ENCODE measurements around the gene ATP5F1A. TPM values are rescaled to one million over a fixed set of nuclear protein-coding genes. Genes with fewer than 3 reads are reported as not detected.
"Not testable (repeated sequence)": the region's sequence is repeated elsewhere in the genome, so short reads cannot be mapped to it uniquely, and the experiment has no call there.

Gene ATP5F1A
- total RNA-seq, 1 experiment from 2014 or later = 625 TPM

DNA sequence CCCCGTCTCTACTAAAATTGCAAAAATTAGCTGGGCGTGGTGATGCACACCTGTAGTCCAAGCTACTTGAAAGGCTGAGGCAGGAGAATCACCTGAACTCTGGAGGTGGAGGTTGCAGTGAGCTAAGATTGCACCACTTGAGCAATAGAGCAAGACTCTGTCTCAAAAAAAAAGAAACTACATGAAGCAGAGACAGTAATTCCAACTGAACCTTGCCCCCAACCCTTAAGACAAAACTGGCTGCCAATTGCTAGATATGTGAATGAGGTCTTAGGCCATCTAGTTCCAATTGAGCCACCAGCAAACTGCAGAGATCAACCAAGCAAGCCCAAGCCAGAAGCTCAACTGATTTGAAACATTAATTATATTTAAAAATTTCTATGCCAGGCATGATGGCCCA, 32.0 kb upstream of the ATP5F1A start:
- no peak overlapping the region for H3K18ac ChIP-seq (ENCODE audit: insufficient read length, low read depth, low read length)
- no peak overlapping the region for H3K14ac ChIP-seq (ENCODE audit: insufficient read depth, low read length)
- no peak overlapping the region for H2BK20ac ChIP-seq (ENCODE audit: low read depth, low read length, poor library complexity, severe bottlenecking)
- H3K27me3 Mint-ChIP-seq (ENCODE audit: low read depth) = no peaks in the 10 kb centered on the region
- no peak overlapping the region for H3K27ac Mint-ChIP-seq
- H3K9me3 ChIP-seq (ENCODE audit: control insufficient read depth, low read depth, low read length) = no peaks in the 10 kb centered on the region
- peaks cover 19 to 53% (median 36%) of the 10 kb centered on the region in 3 experiments; a peak in 6 of 7 replicates for H3K36me3 Mint-ChIP-seq (ENCODE audit: insufficient read depth in 1 of 3, low read depth in 3 of 3)
- no peaks in the 10 kb centered on the region for H3K79me1 ChIP-seq (ENCODE audit: insufficient read depth, low read depth, low read length, poor library complexity, severe bottlenecking)
- no peak overlapping the region for H4K5ac ChIP-seq (ENCODE audit: insufficient read length, low read depth, low read length)
- H3K23me2 ChIP-seq (ENCODE audit: insufficient read length, low read depth, low read length, poor library complexity, severe bottlenecking) = no peaks in the 10 kb centered on the region
- no peaks in the 10 kb centered on the region; the same call in 1 of the 2 replicates for H3K4me1 ChIP-seq (ENCODE audit: insufficient read depth, low read length)
- H2AFZ ChIP-seq (ENCODE audit: low read length) = no peak overlapping the region
- TF ChIP-seq, protein P1, sequence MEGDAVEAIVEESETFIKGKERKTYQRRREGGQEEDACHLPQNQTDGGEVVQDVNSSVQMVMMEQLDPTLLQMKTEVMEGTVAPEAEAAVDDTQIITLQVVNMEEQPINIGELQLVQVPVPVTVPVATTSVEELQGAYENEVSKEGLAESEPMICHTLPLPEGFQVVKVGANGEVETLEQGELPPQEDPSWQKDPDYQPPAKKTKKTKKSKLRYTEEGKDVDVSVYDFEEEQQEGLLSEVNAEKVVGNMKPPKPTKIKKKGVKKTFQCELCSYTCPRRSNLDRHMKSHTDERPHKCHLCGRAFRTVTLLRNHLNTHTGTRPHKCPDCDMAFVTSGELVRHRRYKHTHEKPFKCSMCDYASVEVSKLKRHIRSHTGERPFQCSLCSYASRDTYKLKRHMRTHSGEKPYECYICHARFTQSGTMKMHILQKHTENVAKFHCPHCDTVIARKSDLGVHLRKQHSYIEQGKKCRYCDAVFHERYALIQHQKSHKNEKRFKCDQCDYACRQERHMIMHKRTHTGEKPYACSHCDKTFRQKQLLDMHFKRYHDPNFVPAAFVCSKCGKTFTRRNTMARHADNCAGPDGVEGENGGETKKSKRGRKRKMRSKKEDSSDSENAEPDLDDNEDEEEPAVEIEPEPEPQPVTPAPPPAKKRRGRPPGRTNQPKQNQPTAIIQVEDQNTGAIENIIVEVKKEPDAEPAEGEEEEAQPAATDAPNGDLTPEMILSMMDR (conservative IDR thresholded peaks at IDR 0.05) = no peak
- no CpG with 5 or more reads among the region's 2 CpGs for WGBS (ENCODE audit: extremely low coverage, insufficient read length, low lambda C conversion rate)
- no peak overlapping the region for H2BK15ac ChIP-seq (ENCODE audit: low read depth, low read length)
- H4K20me1 ChIP-seq (ENCODE audit: control insufficient read depth, insufficient read depth, insufficient read length) = no peaks in the 10 kb centered on the region
- no peak overlapping the region for H3K4ac ChIP-seq (ENCODE audit: low read depth, low read length)
- DNase-seq = no peak
- no peak overlapping the region for H4K8ac ChIP-seq (replicated peaks; ENCODE audit: insufficient read length, low read depth, low read length)
- no peak overlapping the region for H4K91ac ChIP-seq (ENCODE audit: insufficient read length, low read depth, low read length)
- no peak overlapping the region for H3K4me3 Mint-ChIP-seq
- no peak overlapping the region for H3K23ac ChIP-seq (ENCODE audit: insufficient read length, low read depth, low read length)
- H3K27me3 ChIP-seq (ENCODE audit: insufficient read depth, low read length) = no peaks in the 10 kb centered on the region
- H2AK5ac ChIP-seq (ENCODE audit: insufficient read length, low read length) = no peak overlapping the region
- H3K4me1 Mint-ChIP-seq = peaks cover 5% of the 10 kb centered on the region in 2 experiments
- no peak overlapping the region for H2BK120ac ChIP-seq (ENCODE audit: low read depth, low read length, poor library complexity, severe bottlenecking)
- no peak overlapping the region for H2BK5ac ChIP-seq (ENCODE audit: insufficient read length, low read length)
- H2BK12ac ChIP-seq (ENCODE audit: insufficient read length, low read depth, low read length) = no peak overlapping the region
- no peaks in the 10 kb centered on the region for H3K9me3 Mint-ChIP-seq
- no peak overlapping the region for H3K4me2 ChIP-seq (ENCODE audit: insufficient read depth, insufficient read length, low read length)
- H3K9ac ChIP-seq (ENCODE audit: extremely low read depth, insufficient read length, low read length) = no peak overlapping the region
- no peak overlapping the region for H3T11ph ChIP-seq (ENCODE audit: low read length)
- no peak overlapping the region for H3K56ac ChIP-seq (ENCODE audit: insufficient read length, low read depth, low read length)
- no peak overlapping the region for H3K27ac ChIP-seq (ENCODE audit: insufficient read length, low read depth, low read length)
- no peaks in the 10 kb centered on the region for H3K79me2 ChIP-seq (ENCODE audit: insufficient read depth, low read length)

- H3K9me3 ChIP-seq (ENCODE audit: control insufficient read depth, low read depth, low read length); H3K4ac ChIP-seq (ENCODE audit: low read depth, low read length); H4K91ac ChIP-seq (ENCODE audit: insufficient read length, low read depth, low read length); H2AFZ ChIP-seq (ENCODE audit: low read length); DNase-seq; H4K8ac ChIP-seq (replicated peaks; ENCODE audit: insufficient read length, low read depth, low read length); H4K5ac ChIP-seq (ENCODE audit: insufficient read length, low read depth, low read length); H3K4me1 ChIP-seq (ENCODE audit: insufficient read depth, low read length); H3K79me1 ChIP-seq (ENCODE audit: insufficient read depth, low read depth, low read length, poor library complexity, severe bottlenecking); H3K4me1 Mint-ChIP-seq; H2BK12ac ChIP-seq (ENCODE audit: insufficient read length, low read depth, low read length); H3K27me3 Mint-ChIP-seq (ENCODE audit: low read depth); H3T11ph ChIP-seq (ENCODE audit: low read length); H2AK5ac ChIP-seq (ENCODE audit: insufficient read length, low read length); H3K27ac Mint-ChIP-seq; H3K79me2 ChIP-seq (ENCODE audit: insufficient read depth, low read length); H3K4me2 ChIP-seq (ENCODE audit: insufficient read depth, insufficient read length, low read length); H4K20me1 ChIP-seq (ENCODE audit: control insufficient read depth, insufficient read depth, insufficient read length); H3K14ac ChIP-seq (ENCODE audit: insufficient read depth, low read length); H3K27me3 ChIP-seq (ENCODE audit: insufficient read depth, low read length); H3K23me2 ChIP-seq (ENCODE audit: insufficient read length, low read depth, low read length, poor library complexity, severe bottlenecking); H3K9me3 Mint-ChIP-seq; H3K4me3 Mint-ChIP-seq; H3K27ac ChIP-seq (ENCODE audit: insufficient read length, low read depth, low read length); H2BK5ac ChIP-seq (ENCODE audit: insufficient read length, low read length); H3K56ac ChIP-seq (ENCODE audit: insufficient read length, low read depth, low read length); H2BK20ac ChIP-seq (ENCODE audit: low read depth, low read length, poor library complexity, severe bottlenecking); H3K23ac ChIP-seq (ENCODE audit: insufficient read length, low read depth, low read length); H2BK15ac ChIP-seq (ENCODE audit: low read depth, low read length); H3K18ac ChIP-seq (ENCODE audit: insufficient read length, low read depth, low read length); H3K9ac ChIP-seq (ENCODE audit: extremely low read depth, insufficient read length, low read length); H2BK120ac ChIP-seq (ENCODE audit: low read depth, low read length, poor library complexity, severe bottlenecking): not testable (repeated sequence)
- H3K36me3 Mint-ChIP-seq (ENCODE audit: insufficient read depth in 1 of 3, low read depth in 3 of 3) = peaks cover 31 to 77% (median 64%) of the 10 kb centered on the region in 3 experiments; a peak in 6 of 7 replicates
- WGBS (ENCODE audit: extremely low coverage, insufficient read length, low lambda C conversion rate) = no CpG with 5 or more reads among the region's 4 CpGs
These were observed 28.5 kb upstream of the ATP5F1A start for GRCh38 chr18:46126625-46127024.
